ENCODE results near the gene CDCA5. TPM values are rescaled to one million over a fixed set of nuclear protein-coding genes. Genes with fewer than 3 reads are reported as not detected.

CDCA5 gene
- total RNA-seq, 1 experiment from 2014 or later = 92.9 TPM

DNA sequence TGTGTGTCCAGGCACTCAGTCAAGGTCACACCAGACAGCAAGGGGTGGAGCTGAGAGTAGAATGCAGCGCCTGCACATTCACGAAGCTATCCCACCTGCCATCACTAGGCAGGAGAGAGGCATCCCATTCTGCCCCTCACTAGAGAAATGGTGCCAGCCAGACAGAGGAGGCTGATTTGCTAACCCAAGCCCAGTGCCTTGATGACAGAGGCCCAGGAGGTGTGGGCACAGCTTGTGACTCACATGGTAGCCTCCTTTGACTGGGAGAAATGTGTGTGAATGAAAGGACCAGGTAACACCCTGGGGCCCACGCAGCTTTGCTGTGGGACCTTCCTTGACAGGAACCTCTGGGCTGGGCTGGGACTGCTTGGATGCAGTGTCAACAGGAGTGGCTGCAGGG lies 20.3 kb downstream of the CDCA5 start:
- TF ChIP-seq SIN3A (IDR thresholded peaks at IDR 0.05; ENCODE audit: borderline replicate concordance, insufficient read depth, low read depth, low read length) = no peak
- TF ChIP-seq TCF7L2 (IDR thresholded peaks at IDR 0.05; ENCODE audit: low read depth, low read length) = no peak
- TF ChIP-seq, protein P1, sequence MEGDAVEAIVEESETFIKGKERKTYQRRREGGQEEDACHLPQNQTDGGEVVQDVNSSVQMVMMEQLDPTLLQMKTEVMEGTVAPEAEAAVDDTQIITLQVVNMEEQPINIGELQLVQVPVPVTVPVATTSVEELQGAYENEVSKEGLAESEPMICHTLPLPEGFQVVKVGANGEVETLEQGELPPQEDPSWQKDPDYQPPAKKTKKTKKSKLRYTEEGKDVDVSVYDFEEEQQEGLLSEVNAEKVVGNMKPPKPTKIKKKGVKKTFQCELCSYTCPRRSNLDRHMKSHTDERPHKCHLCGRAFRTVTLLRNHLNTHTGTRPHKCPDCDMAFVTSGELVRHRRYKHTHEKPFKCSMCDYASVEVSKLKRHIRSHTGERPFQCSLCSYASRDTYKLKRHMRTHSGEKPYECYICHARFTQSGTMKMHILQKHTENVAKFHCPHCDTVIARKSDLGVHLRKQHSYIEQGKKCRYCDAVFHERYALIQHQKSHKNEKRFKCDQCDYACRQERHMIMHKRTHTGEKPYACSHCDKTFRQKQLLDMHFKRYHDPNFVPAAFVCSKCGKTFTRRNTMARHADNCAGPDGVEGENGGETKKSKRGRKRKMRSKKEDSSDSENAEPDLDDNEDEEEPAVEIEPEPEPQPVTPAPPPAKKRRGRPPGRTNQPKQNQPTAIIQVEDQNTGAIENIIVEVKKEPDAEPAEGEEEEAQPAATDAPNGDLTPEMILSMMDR (IDR thresholded peaks at IDR 0.05) = no peak
- TF ChIP-seq, protein P2, sequence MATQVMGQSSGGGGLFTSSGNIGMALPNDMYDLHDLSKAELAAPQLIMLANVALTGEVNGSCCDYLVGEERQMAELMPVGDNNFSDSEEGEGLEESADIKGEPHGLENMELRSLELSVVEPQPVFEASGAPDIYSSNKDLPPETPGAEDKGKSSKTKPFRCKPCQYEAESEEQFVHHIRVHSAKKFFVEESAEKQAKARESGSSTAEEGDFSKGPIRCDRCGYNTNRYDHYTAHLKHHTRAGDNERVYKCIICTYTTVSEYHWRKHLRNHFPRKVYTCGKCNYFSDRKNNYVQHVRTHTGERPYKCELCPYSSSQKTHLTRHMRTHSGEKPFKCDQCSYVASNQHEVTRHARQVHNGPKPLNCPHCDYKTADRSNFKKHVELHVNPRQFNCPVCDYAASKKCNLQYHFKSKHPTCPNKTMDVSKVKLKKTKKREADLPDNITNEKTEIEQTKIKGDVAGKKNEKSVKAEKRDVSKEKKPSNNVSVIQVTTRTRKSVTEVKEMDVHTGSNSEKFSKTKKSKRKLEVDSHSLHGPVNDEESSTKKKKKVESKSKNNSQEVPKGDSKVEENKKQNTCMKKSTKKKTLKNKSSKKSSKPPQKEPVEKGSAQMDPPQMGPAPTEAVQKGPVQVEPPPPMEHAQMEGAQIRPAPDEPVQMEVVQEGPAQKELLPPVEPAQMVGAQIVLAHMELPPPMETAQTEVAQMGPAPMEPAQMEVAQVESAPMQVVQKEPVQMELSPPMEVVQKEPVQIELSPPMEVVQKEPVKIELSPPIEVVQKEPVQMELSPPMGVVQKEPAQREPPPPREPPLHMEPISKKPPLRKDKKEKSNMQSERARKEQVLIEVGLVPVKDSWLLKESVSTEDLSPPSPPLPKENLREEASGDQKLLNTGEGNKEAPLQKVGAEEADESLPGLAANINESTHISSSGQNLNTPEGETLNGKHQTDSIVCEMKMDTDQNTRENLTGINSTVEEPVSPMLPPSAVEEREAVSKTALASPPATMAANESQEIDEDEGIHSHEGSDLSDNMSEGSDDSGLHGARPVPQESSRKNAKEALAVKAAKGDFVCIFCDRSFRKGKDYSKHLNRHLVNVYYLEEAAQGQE (IDR thresholded peaks at IDR 0.05; ENCODE audit: insufficient read depth in 1 of 2, low read depth in 2 of 2, low read length in 1 of 2) = no peak
- no peak for TF ChIP-seq POLR2AphosphoS5 (IDR thresholded peaks at IDR 0.05; ENCODE audit: low read depth, low read length)
- no peak for DNase-seq (ENCODE audit: low read depth, low spot score)
- Histone ChIP-seq H3K4me3 (ENCODE audit: low read depth in 2 of 2, low read length in 2 of 2) (no peak overlapping the region), H3K9me3 (ENCODE audit: control insufficient read depth, insufficient read depth, low read depth, low read length) (no peaks in the 10 kb centered on the region), H3K27ac (ENCODE audit: low read length) (no peak overlapping the region), H3K27me3 (ENCODE audit: control insufficient read depth, insufficient read depth, low read length) (no peaks in the 10 kb centered on the region), H3K36me3 (ENCODE audit: control insufficient read depth, insufficient read depth, low read length) (no peaks in the 10 kb centered on the region), H3K4me1 (ENCODE audit: control insufficient read depth, insufficient read depth, low read length) (no peaks in the 10 kb centered on the region)
- intact Hi-C loops (cut with micrococcal nuclease; ENCODE audit: unreplicated experiment) = no loop called here
- in situ Hi-C loops (cut with HindIII; ENCODE audit: low pct_unique_long_range_greater_than_20kb, low sequenced_read_pairs) = no loop called here
- ChIA-PET CTCF (interaction anchor here (0.6 kb wide), 1 partner anchor 67 kb away, joined by 3 read pairs; no protein-coding TSS in a partner anchor), POLR2A (no interaction called here)
- no peak for ATAC-seq
- BruUV-seq (replicated peaks) = no TSS peak

DNA sequence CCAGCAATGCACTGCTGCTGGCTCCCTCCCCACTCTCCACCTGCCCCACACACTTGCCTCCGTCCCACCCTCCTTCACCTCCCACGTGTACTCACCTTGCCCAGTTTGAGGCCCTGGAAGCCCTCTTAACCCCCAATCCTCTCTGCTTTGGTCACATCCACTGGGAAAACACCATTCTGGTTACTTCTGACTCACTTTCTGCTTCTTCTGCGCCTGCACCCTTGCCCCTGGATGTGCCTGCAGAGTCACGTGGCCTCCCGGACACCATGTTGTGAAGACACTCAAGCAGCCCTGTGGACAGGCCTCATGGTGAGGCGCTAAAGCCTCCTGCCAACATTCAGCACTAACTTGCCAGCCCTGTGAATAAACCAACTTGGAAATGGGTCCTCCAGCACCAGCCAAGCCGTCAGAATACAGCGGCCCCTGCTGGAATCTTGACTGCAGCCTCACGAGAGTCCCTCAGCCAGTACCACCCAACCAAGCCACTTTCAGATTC lies 22.9 kb downstream of the CDCA5 start:
- peak; percentile 51 for ATAC-seq
- no peaks in the 10 kb centered on the region for H3K4me1 ChIP-seq (ENCODE audit: control insufficient read depth, insufficient read depth, low read length)
- no peak overlapping the region for H3K4me3 ChIP-seq (ENCODE audit: low read depth in 2 of 2, low read length in 2 of 2)
- no peaks in the 10 kb centered on the region for H3K9me3 ChIP-seq (ENCODE audit: control insufficient read depth, insufficient read depth, low read depth, low read length)
- ChIA-PET POLR2A (no interaction called here), CTCF (no interaction called here)
- no peaks in the 10 kb centered on the region for H3K36me3 ChIP-seq (ENCODE audit: control insufficient read depth, insufficient read depth, low read length)
- intact Hi-C loops (cut with micrococcal nuclease; ENCODE audit: unreplicated experiment) (no loop called here), in situ Hi-C loops (cut with HindIII; ENCODE audit: low pct_unique_long_range_greater_than_20kb, low sequenced_read_pairs) (no loop called here)
- DNase-seq (ENCODE audit: low read depth, low spot score) = no peak
- TF ChIP-seq SIN3A (IDR thresholded peaks at IDR 0.05; ENCODE audit: borderline replicate concordance, insufficient read depth, low read depth, low read length) = no peak
- TF ChIP-seq, protein P2 (IDR thresholded peaks at IDR 0.05; ENCODE audit: insufficient read depth in 1 of 2, low read depth in 2 of 2, low read length in 1 of 2) = no peak
- TF ChIP-seq TCF7L2 (IDR thresholded peaks at IDR 0.05; ENCODE audit: low read depth, low read length) = no peak
- TF ChIP-seq, protein P1 (IDR thresholded peaks at IDR 0.05) = no peak
- no peak for TF ChIP-seq POLR2AphosphoS5 (IDR thresholded peaks at IDR 0.05; ENCODE audit: low read depth, low read length)
- no peaks in the 10 kb centered on the region for H3K27me3 ChIP-seq (ENCODE audit: control insufficient read depth, insufficient read depth, low read length)
- no TSS peak for BruUV-seq (replicated peaks)
- H3K27ac ChIP-seq (ENCODE audit: low read length) = no peak overlapping the region

Data from Panc1 (cell line).